ENCODE measurements around the gene S1PR3.

The S1PR3 gene

GRCh38 chr9:89038382-89039103, 47.3 kb downstream of the S1PR3 start:
- DNase-seq (ENCODE audit: low spot score) = peak; percentile 89

- DNase-seq (ENCODE audit: low spot score) = no peak
Observed at GRCh38 chr9:89039104-89039465, 47.8 kb downstream of the S1PR3 start.

- no peak for DNase-seq (ENCODE audit: low spot score)
Observed at GRCh38 chr9:89039664-89040063, 48.4 kb downstream of the S1PR3 start.

- DNase-seq (ENCODE audit: low spot score) = no peak
Observed at GRCh38 chr9:89042984-89043383, 51.7 kb downstream of the S1PR3 start.

GRCh38 chr9:89044104-89044503, 52.8 kb downstream of the S1PR3 start:
- no peak for DNase-seq (ENCODE audit: low spot score)

- DNase-seq (ENCODE audit: low spot score) = no peak
Observed at GRCh38 chr9:89044881-89045280, 53.6 kb downstream of the S1PR3 start.

- no peak for DNase-seq (ENCODE audit: low spot score)
Observed at GRCh38 chr9:89046832-89047231, 55.6 kb downstream of the S1PR3 start.

GRCh38 chr9:89047667-89048066, 56.4 kb downstream of the S1PR3 start:
- DNase-seq (ENCODE audit: low spot score) = no peak

- DNase-seq (ENCODE audit: low spot score) = no peak
Observed at GRCh38 chr9:89048616-89049015, 57.3 kb downstream of the S1PR3 start.

GRCh38 chr9:89049646-89050045, 58.4 kb downstream of the S1PR3 start:
- DNase-seq (ENCODE audit: low spot score) = no peak

GRCh38 chr9:89051421-89052025, 60.3 kb downstream of the S1PR3 start:
- DNase-seq (ENCODE audit: low spot score) = no peak

- no peak for DNase-seq (ENCODE audit: low spot score)
Observed at GRCh38 chr9:89052470-89053097, 61.3 kb downstream of the S1PR3 start.

- no peak for DNase-seq (ENCODE audit: low spot score)
Observed at GRCh38 chr9:89053301-89053700, 62.0 kb downstream of the S1PR3 start.

Data from globus pallidus (tissue), 1 donor.